ENCODE measurements around the gene DKK1.

The DKK1 gene

DNA sequence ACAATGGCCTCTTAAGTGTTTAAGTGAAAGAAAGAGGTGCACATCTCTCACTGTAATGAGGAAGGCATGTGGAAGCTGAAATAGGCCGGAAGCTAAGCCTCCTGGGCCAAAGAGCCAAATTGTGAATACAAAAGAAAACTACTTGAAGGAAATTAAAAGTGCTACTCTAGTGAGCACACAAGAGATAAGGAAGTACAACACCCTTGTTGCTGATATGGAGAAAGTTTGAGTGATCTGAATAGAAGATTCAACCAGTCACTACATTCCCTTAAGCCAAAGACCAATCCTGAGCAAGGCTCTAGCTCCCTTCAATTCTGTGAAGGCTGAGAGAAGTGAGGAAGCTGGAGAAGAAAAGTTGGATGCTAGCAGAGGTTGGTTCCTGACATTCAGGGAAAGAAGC, 8.2 kb downstream of the DKK1 start:
- no peaks in the 10 kb centered on the region for H3K4me1 ChIP-seq (ENCODE audit: low read length)
- no peak overlapping the region for H3K4me2 ChIP-seq (ENCODE audit: low read length)
- H3K9ac ChIP-seq (ENCODE audit: low read length) = no peak overlapping the region
- no peaks in the 10 kb centered on the region for H4K20me1 ChIP-seq (ENCODE audit: insufficient read depth, low read length)
- H2AFZ ChIP-seq (ENCODE audit: low read depth, low read length) = no peak overlapping the region
- no peaks in the 10 kb centered on the region for H3K27me3 ChIP-seq (ENCODE audit: low read depth, low read length)
- no peak overlapping the region for H3K4me3 ChIP-seq (ENCODE audit: low read length)
- TF ChIP-seq EZH2phosphoT487 (IDR thresholded peaks at IDR 0.05; ENCODE audit: low read depth) (no peak), CTCF (IDR thresholded peaks at IDR 0.05; ENCODE audit: low read depth, low read length) (no peak)
- no peak overlapping the region for H3K27ac ChIP-seq (ENCODE audit: low read length)
- H3K36me3 ChIP-seq (replicated peaks; ENCODE audit: low read depth, low read length) = no peaks in the 10 kb centered on the region
- no peaks in the 10 kb centered on the region for H3K79me2 ChIP-seq (ENCODE audit: low read length)
- H3K9me3 ChIP-seq (ENCODE audit: insufficient read depth, low read length) = no peaks in the 10 kb centered on the region

DNA sequence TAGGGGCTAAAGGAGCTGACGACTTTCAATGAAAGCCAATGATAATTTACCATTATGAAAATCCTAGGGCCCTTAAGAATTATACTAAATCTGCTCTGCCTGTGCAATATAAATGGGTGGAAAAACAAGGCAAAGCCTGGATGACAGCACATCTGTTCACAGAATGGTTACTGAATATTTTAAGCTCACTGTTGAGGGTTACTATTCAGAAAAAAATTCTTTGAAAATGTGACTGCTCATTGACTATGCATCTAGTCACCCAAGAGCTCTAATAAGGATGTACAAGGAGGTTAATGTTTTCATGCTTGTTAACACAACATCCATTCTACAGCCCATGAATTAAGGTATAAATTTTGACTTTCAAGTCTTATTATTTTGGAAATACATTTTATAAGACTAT, 8.9 kb downstream of the DKK1 start:
- Histone ChIP-seq H3K9me3 (ENCODE audit: insufficient read depth, low read length) (no peaks in the 10 kb centered on the region), H3K36me3 (replicated peaks; ENCODE audit: low read depth, low read length) (no peaks in the 10 kb centered on the region), H3K9ac (ENCODE audit: low read length) (no peak overlapping the region), H3K27me3 (ENCODE audit: low read depth, low read length) (no peaks in the 10 kb centered on the region), H3K4me2 (ENCODE audit: low read length) (no peak overlapping the region), H3K79me2 (ENCODE audit: low read length) (no peaks in the 10 kb centered on the region), H2AFZ (ENCODE audit: low read depth, low read length) (no peak overlapping the region), H3K4me3 (ENCODE audit: low read length) (no peak overlapping the region), H4K20me1 (ENCODE audit: insufficient read depth, low read length) (no peaks in the 10 kb centered on the region), H3K27ac (ENCODE audit: low read length) (no peak overlapping the region), H3K4me1 (ENCODE audit: low read length) (no peaks in the 10 kb centered on the region)
- no peak for TF ChIP-seq CTCF (IDR thresholded peaks at IDR 0.05; ENCODE audit: low read depth, low read length)
- TF ChIP-seq EZH2phosphoT487 (IDR thresholded peaks at IDR 0.05; ENCODE audit: low read depth) = no peak

DNA sequence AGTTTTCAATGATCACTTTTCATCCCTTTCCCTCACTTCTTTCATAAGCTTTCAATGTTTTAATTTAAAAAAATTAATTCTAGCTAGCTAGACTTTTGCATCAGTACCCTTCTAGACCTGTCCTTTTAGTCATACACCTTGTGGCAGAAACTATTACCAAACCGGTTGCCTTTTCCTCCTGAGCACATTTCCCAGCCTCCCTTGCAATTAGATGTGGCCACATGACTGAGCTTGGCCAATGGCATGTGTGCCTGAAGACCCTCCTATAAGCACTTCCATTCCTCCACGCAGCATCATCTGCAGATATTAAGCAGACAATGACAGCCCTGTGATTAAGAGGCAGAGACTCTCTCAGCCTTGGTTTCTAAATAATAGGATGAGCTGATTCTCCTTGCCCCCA, 12.3 kb downstream of the DKK1 start:
- Histone ChIP-seq H2AFZ (ENCODE audit: low read depth, low read length) (no peak overlapping the region), H4K20me1 (ENCODE audit: insufficient read depth, low read length) (no peaks in the 10 kb centered on the region), H3K9me3 (ENCODE audit: insufficient read depth, low read length) (no peaks in the 10 kb centered on the region), H3K79me2 (ENCODE audit: low read length) (no peaks in the 10 kb centered on the region), H3K4me1 (ENCODE audit: low read length) (no peaks in the 10 kb centered on the region), H3K27ac (ENCODE audit: low read length) (no peak overlapping the region), H3K4me2 (ENCODE audit: low read length) (no peak overlapping the region), H3K36me3 (replicated peaks; ENCODE audit: low read depth, low read length) (no peaks in the 10 kb centered on the region), H3K4me3 (ENCODE audit: low read length) (no peak overlapping the region), H3K9ac (ENCODE audit: low read length) (no peak overlapping the region), H3K27me3 (ENCODE audit: low read depth, low read length) (no peaks in the 10 kb centered on the region)
- TF ChIP-seq CTCF (IDR thresholded peaks at IDR 0.05; ENCODE audit: low read depth, low read length) = no peak
- no peak for TF ChIP-seq EZH2phosphoT487 (IDR thresholded peaks at IDR 0.05; ENCODE audit: low read depth)

- no peaks in the 10 kb centered on the region for H3K79me2 ChIP-seq (ENCODE audit: low read length)
- H3K4me3 ChIP-seq (ENCODE audit: low read length) = no peak overlapping the region
- no peak overlapping the region for H3K9ac ChIP-seq (ENCODE audit: low read length)
- no peaks in the 10 kb centered on the region for H4K20me1 ChIP-seq (ENCODE audit: insufficient read depth, low read length)
- no peak overlapping the region for H2AFZ ChIP-seq (ENCODE audit: low read depth, low read length)
- H3K36me3 ChIP-seq (replicated peaks; ENCODE audit: low read depth, low read length) = no peaks in the 10 kb centered on the region
- H3K27me3 ChIP-seq (ENCODE audit: low read depth, low read length) = no peaks in the 10 kb centered on the region
- no peak overlapping the region for H3K27ac ChIP-seq (ENCODE audit: low read length)
- TF ChIP-seq CTCF (IDR thresholded peaks at IDR 0.05; ENCODE audit: low read depth, low read length) (no peak), EZH2phosphoT487 (IDR thresholded peaks at IDR 0.05; ENCODE audit: low read depth) (no peak)
- no peaks in the 10 kb centered on the region for H3K4me1 ChIP-seq (ENCODE audit: low read length)
- no peak overlapping the region for H3K4me2 ChIP-seq (ENCODE audit: low read length)
- no peaks in the 10 kb centered on the region for H3K9me3 ChIP-seq (ENCODE audit: insufficient read depth, low read length)
Measured at GRCh38 chr10:52331638-52332364, 17.7 kb downstream of the DKK1 start.
